GM23338 (cell line): ENCODE data around the gene PNPT1. TPM values are rescaled to one million over a fixed set of nuclear protein-coding genes. Genes with fewer than 3 reads are reported as not detected.
"Not testable (repeated sequence)": the region's sequence is repeated elsewhere in the genome, so short reads cannot be mapped to it uniquely, and the experiment has no call there.

ENCODE experiments used
- ATAC-seq: fragments of 200-7000 bp; cut with Tn5 transposase; 3 replicates; pipeline ENCODE4 v1.9.1; 2020
- DNase-seq: peaks from one replicate; pipeline ENCODE4 v3.0.0-alpha.2; 2015; ENCODE audit warnings: low spot score
- H2AFZ ChIP-seq: fragments of 200-600 bp; sonication (generic); 2 replicates; pipeline ENCODE4 v1.8.0; 2016; ENCODE audit warnings: antibody characterized with exemption, mild to moderate bottlenecking, moderate library complexity
- H3F3A ChIP-seq: fragments of 200-600 bp; sonication (generic); replicated peaks from 2 replicates; pipeline ENCODE4 v1.8.0; 2017; ENCODE audit warnings: antibody characterized with exemption, mixed run types, low read depth
- H3K27ac ChIP-seq: fragments of 200-600 bp; sonication (generic); 2 replicates; pipeline ENCODE4 v1.6.1; 2016; ENCODE audit warnings: low read depth
- H3K27me3 ChIP-seq: fragments of 200-600 bp; sonication (generic); 2 replicates; pipeline ENCODE4 v1.8.0; 2016; ENCODE audit warnings: mild to moderate bottlenecking, mixed run types, moderate library complexity; ENCODE audit not compliant: insufficient read depth
- H3K36me3 ChIP-seq: fragments of 200-600 bp; sonication (generic); 2 replicates; pipeline ENCODE4 v1.8.0; 2016; ENCODE audit warnings: mild to moderate bottlenecking; ENCODE audit not compliant: insufficient read depth
- H3K4me1 ChIP-seq: fragments of 200-600 bp; sonication (generic); 2 replicates; pipeline ENCODE4 v1.8.0; 2016; ENCODE audit warnings: mild to moderate bottlenecking, moderate library complexity; ENCODE audit not compliant: insufficient read depth
- H3K4me2 ChIP-seq: fragments of 200-600 bp; sonication (generic); 2 replicates; pipeline ENCODE4 v1.7.1; 2017; ENCODE audit warnings: mixed run types
- H3K4me3 ChIP-seq: fragments of 200-600 bp; sonication (generic); 2 replicates; pipeline ENCODE4 v1.6.1; 2016; ENCODE audit warnings: mixed run types
- H3K79me2 ChIP-seq: fragments of 200-600 bp; sonication (generic); replicated peaks from 2 replicates; pipeline ENCODE4 v1.8.0; 2017; ENCODE audit warnings: mild to moderate bottlenecking; ENCODE audit not compliant: insufficient read depth
- H3K9me2 ChIP-seq: fragments of 200-600 bp; sonication (generic); 2 replicates; pipeline ENCODE4 v1.8.0; 2017; ENCODE audit not compliant: insufficient read depth
- H4K20me1 ChIP-seq: fragments of 200-600 bp; sonication (generic); replicated peaks from 2 replicates; pipeline ENCODE4 v1.8.0; 2017; ENCODE audit warnings: mild to moderate bottlenecking; ENCODE audit not compliant: insufficient read depth
- H3K27ac Mint-ChIP-seq: 2 replicates; pipeline ENCODE4 v1.8.0; 2020; ENCODE audit warnings: inconsistent platforms, mild to moderate bottlenecking, moderate library complexity, mixed read lengths
- H3K27me3 Mint-ChIP-seq: 3 replicates; pipeline ENCODE4 v1.8.0; 2022; ENCODE audit warnings: low read depth, mild to moderate bottlenecking, moderate library complexity, mixed read lengths, inconsistent platforms; ENCODE audit not compliant: insufficient read depth, poor library complexity
- H3K36me3 Mint-ChIP-seq: 3 replicates; pipeline ENCODE4 v1.8.0; 2021; ENCODE audit warnings: low read depth, mild to moderate bottlenecking, inconsistent platforms, moderate library complexity, mixed read lengths
- H3K4me1 Mint-ChIP-seq: 3 replicates; pipeline ENCODE4 v1.8.0; 2020; ENCODE audit warnings: mild to moderate bottlenecking, inconsistent platforms, mixed read lengths
- H3K4me3 Mint-ChIP-seq: 3 replicates; pipeline ENCODE4 v1.8.0; 2021; ENCODE audit warnings: moderate library complexity, mild to moderate bottlenecking, inconsistent platforms, mixed read lengths
- H3K9me3 Mint-ChIP-seq: 3 replicates; pipeline ENCODE4 v1.8.0; 2020; ENCODE audit warnings: moderate library complexity, mild to moderate bottlenecking, inconsistent platforms, mixed read lengths
- CREB1 ChIP-seq: fragments of 250-450 bp; sonication (Bioruptor Pico); IDR thresholded peaks from 2 replicates; pipeline ENCODE4 v1.5.0; 2020; ENCODE audit warnings: low read depth, mild to moderate bottlenecking, moderate library complexity
- CTCF ChIP-seq, 2 experiments: fragments of 200-600 bp in 1 of 2; sonication (generic) in 1 of 2; conservative IDR thresholded peaks; 2 replicates each; pipeline versions ENCODE4 v1.5.1 to v1.6.1; 2016 to 2017; ENCODE audit warnings: antibody characterized with exemption in 2 of 2, low read depth in 2 of 2, mild to moderate bottlenecking in 2 of 2, moderate library complexity in 1 of 2
- EZH2 ChIP-seq: fragments of 200-600 bp; sonication (generic); IDR thresholded peaks from one replicate; pipeline ENCODE4 v1.8.0; 2017; ENCODE audit warnings: antibody characterized with exemption, mild to moderate bottlenecking, low read depth; ENCODE audit not compliant: unreplicated experiment
- JUNB ChIP-seq: IDR thresholded peaks from one replicate; pipeline ENCODE4 v1.6.1; 2016; ENCODE audit warnings: antibody characterized with exemption; ENCODE audit not compliant: unreplicated experiment
- NANOG ChIP-seq: IDR thresholded peaks from 2 replicates; pipeline ENCODE4 v1.6.1; 2016; ENCODE audit warnings: antibody characterized with exemption, borderline replicate concordance
- POLR2AphosphoS5 ChIP-seq: IDR thresholded peaks from 2 replicates; pipeline ENCODE4 v1.6.1; 2016; ENCODE audit warnings: antibody characterized with exemption, low read depth
- REST ChIP-seq: IDR thresholded peaks from one replicate; pipeline ENCODE4 v1.6.1; 2018; ENCODE audit warnings: antibody characterized with exemption; ENCODE audit not compliant: unreplicated experiment
- ZNF114 ChIP-seq: fragments of 250-450 bp; sonication (Bioruptor Pico); IDR thresholded peaks from 2 replicates; pipeline ENCODE4 v1.5.0; 2020; ENCODE audit warnings: mild to moderate bottlenecking, moderate library complexity
- ZNF462 ChIP-seq: fragments of 250-450 bp; sonication (Bioruptor Pico); IDR thresholded peaks from 2 replicates; pipeline ENCODE4 v1.5.0; 2020; ENCODE audit warnings: mild to moderate bottlenecking, moderate library complexity
- polyA plus RNA-seq: library from polyadenylated mRNA; unstranded; fragments of >200 nt; fragmentation: Nextera tagmentation; extraction: Ambion mirVana; gene quantifications from 2 replicates; pipeline ENCODE4 v1.2.1, GENCODE V29; 2016
- total RNA-seq: library from RNA; depleted of rRNA; stranded (reverse); fragments of >200 nt; shearing (Covaris generic); gene quantifications from 2 replicates; pipeline ENCODE4 v1.2.3, GENCODE V29; 2014
- TF ChIP-seq, protein P1 (sequence below): IDR thresholded peaks from 2 replicates; pipeline ENCODE4 v1.6.1; 2016; ENCODE audit warnings: antibody characterized with exemption

PNPT1 gene
- total and polyA plus RNA-seq, 2 experiments from 2014 or later, result 31.1 to 34.6 TPM

DNA sequence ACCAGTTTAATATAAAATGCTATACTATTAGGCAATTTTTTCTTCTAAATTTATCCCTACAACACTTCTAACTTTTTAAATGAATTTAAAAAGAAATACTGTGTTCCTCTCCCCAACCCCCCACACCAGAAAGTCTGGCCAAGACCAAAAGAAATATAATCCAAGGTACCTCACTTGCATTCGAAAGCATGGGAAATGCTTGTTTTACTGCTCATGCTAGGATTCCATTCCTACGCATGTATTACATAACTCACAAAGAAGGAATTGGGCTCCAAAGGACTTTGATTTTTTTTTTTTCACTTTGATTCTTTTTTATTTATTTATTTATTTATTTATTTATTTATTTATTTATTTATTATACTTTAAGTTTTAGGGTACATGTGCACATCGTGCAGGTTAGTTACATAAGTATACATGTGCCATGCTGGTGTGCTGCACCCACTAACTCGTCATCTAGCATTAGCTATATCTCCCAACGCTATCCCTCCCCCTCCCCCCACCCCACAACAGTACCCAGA, 42.4 kb upstream of the PNPT1 start:
- H3K4me2 ChIP-seq, DNase-seq, H3K79me2 ChIP-seq, H3K4me3 ChIP-seq, H3K27ac ChIP-seq, H2AFZ ChIP-seq, H3K9me3 Mint-ChIP-seq, H3K4me1 ChIP-seq, H3K27ac Mint-ChIP-seq, H3K36me3 ChIP-seq, H3K36me3 Mint-ChIP-seq, H3K9me2 ChIP-seq, H3F3A ChIP-seq, H3K4me3 Mint-ChIP-seq, H3K27me3 ChIP-seq, H3K4me1 Mint-ChIP-seq, H3K27me3 Mint-ChIP-seq, H4K20me1 ChIP-seq, ATAC-seq: not testable (repeated sequence)

DNA sequence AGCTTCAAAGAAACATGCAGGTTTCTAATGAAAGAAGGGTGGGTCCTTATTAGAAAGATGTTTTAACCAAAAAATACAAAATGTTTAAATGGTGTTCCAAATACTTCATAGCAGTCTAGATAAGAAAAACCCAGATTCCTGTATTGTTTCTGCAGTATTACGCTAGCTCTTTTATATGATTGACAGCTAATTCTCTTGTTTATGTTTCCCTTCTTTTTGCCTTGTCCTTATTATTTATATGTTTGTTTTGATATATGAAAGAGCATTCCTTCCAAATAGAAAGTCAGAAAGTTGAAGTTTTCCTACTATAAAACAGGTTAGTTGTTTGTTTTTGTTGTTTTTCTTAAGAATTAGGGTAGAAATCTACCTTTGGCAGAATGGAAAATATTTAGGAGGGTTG, 41.1 kb upstream of the PNPT1 start:
- Mint-ChIP-seq H3K9me3 (no peaks in the 10 kb centered on the region; the same call in 2 of the 3 replicates), H3K4me1 (no peaks in the 10 kb centered on the region), H3K27me3 (peaks cover 2% of the 10 kb centered on the region), H3K27ac (no peak overlapping the region), H3K4me3 (no peak overlapping the region), H3K36me3 (no peaks in the 10 kb centered on the region)
- Histone ChIP-seq H3K79me2 (no peaks in the 10 kb centered on the region), H2AFZ (no peak overlapping the region), H3K4me2 (no peak overlapping the region), H3K4me3 (no peak overlapping the region), H3K27me3 (no peaks in the 10 kb centered on the region), H4K20me1 (no peaks in the 10 kb centered on the region), H3K36me3 (no peaks in the 10 kb centered on the region), H3K4me1 (no peaks in the 10 kb centered on the region), H3F3A (no peaks in the 10 kb centered on the region), H3K27ac (no peak overlapping the region), H3K9me2 (no peaks in the 10 kb centered on the region)
- DNase-seq, result no peak
- no peak for ATAC-seq
- TF ChIP-seq EZH2 (no peak), CREB1 (CRISPR knock-in tag) (no peak), CTCF (conservative IDR thresholded peaks at IDR 0.05; ENCODE audit: low read depth in 2 of 2) (no peak), NANOG (no peak), ZNF462 (CRISPR knock-in tag) (no peak), JUNB (no peak), REST (no peak), ZNF114 (CRISPR knock-in tag) (no peak), POLR2AphosphoS5 (no peak)
- TF ChIP-seq, protein P1, sequence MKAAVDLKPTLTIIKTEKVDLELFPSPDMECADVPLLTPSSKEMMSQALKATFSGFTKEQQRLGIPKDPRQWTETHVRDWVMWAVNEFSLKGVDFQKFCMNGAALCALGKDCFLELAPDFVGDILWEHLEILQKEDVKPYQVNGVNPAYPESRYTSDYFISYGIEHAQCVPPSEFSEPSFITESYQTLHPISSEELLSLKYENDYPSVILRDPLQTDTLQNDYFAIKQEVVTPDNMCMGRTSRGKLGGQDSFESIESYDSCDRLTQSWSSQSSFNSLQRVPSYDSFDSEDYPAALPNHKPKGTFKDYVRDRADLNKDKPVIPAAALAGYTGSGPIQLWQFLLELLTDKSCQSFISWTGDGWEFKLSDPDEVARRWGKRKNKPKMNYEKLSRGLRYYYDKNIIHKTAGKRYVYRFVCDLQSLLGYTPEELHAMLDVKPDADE, result no peak
